ENCODE results near the gene METTL27.
"Not testable (repeated sequence)": the region's sequence is repeated elsewhere in the genome, so short reads cannot be mapped to it uniquely, and the experiment has no call there.

The METTL27 gene

DNA sequence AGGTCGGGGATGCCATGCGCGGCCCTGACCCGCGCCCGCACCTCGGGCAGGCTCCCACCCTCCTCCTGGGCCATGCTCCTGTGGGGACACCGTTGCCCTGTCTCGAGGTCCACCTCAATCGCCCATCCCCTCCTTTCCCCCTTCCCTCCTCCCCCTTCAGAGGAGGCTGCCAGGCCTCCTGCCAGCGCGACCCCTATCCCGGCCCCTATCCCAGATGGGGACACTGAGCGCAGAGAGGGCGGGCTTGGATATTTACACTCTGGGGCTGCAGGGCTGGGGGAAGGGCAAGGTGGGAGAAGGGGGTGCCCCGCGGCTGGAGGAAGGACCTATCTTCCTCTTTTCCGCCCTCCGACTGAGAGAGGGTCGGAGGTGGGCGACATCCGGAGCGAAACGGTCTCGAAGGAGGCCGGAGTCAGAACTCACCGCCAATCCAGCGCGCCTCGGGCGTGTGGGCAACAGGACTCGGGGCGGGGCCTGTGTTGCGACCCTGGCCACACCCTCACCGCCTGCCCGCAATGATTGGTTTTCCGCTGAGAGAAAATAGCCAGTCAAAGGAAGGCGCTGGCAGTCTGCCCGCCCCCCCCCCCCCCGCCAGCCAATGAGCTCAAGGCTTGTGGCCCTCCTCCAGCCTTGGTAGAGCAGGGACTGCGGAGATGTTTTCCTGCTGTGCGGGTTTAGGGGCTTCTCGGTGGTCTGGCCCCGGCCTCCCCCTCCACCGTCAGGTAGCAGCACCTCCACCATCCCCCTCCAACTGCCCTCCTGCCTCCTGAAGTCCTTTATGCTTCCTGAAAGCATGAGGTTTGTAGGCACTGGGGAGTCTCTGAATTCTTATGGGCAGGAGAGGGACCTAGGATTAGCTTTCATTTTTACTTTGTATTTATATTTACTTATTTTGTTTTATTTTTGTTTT is at the start of gene METTL27:
Gene METTL27 (minus strand): TSS at position 450 of the 910 bp plus-strand sequence. CDS start 376 bp downstream, at position 74.
- DNase-seq (ENCODE audit: low spot score): peak; percentile 92

DNA sequence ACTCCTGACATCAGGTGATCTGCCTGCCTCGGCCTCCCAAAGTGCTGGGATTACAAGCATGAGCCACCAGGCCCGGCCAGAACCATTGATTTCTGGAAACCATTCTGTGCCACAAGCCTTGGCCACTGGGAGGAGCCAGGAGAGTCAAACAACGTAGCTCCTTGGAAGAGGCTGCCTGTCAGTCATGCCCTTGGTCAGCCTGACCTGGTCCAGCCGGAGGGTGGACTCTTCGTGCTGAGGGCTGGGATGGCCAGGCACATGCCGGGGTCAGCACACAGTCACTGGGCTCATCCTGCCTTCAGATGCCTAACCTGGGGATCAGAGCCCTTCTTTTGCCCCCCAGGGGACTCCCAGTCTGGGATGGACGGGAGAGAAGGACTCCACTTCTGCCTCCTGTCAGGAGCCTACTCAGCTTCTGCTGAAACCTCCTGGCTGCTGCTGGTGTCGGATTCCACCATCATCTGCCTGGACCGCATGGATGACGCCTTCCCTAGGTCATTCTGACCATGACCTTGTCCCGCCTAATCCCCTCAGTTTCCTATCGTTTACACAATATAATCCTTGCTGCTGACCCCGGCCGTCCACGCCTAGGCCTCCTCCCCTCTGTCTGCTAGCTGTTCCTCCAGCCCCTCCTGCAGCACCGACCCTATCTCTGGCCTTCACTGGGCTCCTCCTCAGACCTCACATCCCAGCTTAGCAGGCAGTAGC is 49.0 kb upstream of the METTL27 start:
- DNase-seq (ENCODE audit: low spot score): no peak

DNA sequence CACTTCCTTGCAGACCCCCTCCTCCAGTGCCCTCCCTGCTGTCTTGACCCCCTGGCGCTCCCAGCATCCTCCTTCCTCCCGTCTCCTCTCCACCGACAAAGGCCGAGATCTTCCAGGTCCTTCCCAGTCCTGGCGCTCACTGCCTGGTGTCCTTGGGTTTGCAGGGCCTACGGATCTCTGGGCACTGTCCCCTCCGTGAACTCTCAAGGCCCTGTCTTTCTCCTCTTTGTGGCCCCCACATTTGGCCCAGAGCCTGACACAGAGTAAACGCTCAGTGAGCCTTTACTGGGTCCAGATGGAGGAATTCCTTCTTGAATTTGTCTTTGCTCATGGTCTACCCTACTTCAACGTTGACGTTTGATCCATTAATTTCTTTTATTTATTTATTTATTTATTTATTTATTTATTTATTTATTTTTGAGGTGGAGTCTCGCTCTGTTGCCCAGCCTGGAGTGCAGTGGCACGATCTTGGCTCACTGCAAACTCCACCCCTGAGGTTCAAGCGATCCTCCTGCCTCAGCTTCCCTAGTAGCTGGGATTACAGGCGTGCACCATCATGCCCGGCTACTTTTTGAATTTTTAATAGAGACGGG is 48.3 kb upstream of the METTL27 start:
- no peak for DNase-seq (ENCODE audit: low spot score)

DNA sequence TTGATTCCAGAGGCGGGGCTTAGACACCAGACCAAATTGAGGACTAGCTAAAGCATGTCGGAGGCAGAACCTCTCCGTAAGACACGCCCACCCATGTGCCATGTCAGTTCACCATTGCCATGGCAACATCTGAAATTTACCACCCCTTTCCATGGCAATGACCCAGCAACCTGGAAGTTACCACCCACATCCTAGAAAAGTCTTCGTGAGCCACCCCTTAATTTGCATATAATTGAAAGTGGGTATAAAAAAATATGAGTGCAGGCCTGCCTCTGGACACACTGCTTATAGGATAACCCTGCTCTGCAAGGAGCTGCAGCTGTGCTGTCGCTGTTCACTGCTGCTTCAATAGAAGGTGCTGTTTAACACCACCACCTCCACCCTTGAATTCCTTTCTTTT is 46.6 kb upstream of the METTL27 start:
- no peak for DNase-seq (ENCODE audit: low spot score)

DNA sequence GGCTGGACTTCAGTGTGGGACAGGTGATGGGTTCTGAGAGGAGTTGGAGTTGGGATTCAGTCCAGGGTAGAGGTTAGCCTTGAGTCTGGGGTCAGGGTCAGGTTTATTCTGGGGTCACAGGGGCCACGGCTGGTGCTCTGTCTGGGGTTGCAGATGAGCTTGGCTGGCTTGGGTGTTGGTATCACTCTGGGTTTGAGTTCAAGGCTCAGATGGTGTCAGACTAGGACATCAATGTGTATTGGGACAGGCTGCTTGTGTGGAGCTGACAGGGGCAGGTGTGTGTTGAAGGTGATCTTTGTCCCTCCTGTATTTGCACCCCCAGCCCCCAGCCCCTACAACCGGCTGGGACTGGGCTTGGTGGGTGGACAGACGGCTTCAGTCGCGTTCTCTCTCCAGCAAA is 45.4 kb upstream of the METTL27 start:
- no peak for DNase-seq (ENCODE audit: low spot score)

DNA sequence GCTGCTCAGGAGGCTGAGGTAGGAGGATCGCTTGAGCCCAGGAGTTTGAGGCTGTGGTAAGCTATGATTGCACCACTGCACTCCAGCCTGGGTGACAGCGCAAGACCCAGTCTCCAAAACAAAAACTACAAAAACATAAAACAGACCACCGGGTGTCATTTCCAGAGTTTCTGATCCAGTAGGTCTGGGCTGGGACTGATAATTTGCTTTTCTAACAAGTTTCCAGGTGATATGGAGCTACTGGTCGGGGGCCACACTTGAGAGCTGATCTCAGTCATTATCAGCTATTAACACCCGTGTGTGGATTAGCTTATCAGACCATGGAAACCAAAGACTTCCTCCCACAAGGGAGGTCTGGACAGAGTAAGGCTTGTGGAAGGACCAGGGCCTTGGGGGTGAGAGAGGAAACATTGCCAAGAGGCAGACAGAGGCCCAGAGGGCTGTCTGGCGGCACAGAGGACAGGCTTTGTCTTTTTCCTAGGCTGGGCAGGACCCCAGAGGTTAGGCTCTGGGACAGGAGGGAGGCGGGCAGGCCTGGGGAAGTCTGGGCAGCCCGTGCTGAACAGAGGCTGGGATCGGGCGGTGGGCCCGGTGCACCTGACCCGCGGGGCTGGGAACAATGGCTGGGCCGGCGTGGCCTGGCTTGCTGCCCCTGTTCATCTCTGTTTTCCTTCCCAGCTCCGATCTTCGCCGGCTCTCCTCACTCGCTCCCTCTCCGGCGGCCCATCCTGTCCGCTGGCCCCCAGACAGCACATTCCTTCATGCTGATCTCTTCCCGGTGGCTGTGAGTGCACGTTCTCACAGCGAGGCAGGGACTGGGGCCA is 43.9 kb upstream of the METTL27 start:
- DNase-seq (ENCODE audit: low spot score): no peak

- DNase-seq (ENCODE audit: low spot score): no peak
Observed at GRCh38 chr7:73885433-73885974, 43.2 kb upstream of the METTL27 start.

DNA sequence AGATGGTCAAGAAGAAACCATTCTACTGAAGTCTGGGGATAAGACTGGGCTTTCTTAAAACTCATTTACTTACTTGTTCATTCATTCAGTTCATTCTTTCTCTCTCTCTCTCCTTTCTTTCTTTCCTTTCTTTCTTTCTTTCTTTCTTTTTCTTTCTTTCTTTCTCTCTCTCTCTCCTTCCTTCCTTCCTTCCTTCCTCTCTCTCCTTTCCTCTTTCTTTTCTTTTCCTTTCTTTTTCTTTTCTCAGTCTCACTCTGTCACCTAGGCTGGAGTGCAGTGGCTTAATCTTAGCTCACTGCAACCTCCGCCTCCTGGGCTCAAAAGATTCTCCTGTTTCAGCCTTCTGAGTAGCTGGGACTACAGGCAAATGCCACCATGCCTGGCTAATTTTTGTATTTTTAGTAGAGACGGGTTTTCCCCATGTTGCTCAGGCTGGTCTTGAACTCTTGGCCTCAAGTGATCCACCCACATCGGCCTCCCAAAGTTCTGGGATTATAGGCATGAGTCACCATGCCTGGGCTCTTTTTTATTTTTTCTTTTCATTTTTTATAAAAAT is 42.6 kb upstream of the METTL27 start:
- not testable (repeated sequence) for DNase-seq (ENCODE audit: low spot score)

GRCh38 chr7:73882047-73882402 is 39.7 kb upstream of the METTL27 start:
- no peak for DNase-seq (ENCODE audit: low spot score)

DNA sequence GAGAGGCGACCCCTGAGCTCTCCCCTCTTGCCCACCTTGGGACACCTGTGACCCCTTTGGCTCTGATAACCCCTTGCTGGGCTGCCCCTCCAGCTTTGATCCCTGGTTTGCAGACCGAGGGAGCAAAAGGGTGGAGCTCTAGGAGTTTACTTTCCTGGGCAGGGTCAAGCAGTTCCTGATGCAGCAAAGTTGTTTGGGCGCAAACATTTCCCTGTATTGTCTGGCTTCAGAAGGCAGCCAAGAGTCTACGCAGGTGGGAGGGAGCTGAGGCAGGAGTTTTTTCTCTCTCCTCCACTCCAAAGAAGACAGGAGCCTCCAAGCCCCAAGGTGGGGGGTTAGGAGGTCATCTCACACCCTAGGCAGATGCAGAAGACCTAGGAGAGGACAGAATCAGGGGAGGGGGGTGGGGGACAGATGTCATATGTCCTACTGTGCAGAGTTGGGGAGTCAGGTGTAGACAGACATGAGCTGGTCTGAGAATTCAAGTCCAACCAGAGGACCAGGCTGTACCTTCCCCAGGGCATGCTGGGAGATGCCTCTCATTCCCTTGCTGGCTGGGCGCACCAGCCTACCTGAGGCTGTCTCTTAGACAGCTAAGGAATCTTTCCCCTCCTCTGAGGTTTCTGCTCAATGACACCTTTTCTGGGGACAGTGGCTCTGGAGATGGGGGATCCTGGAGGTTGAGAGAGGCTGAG is 39.2 kb upstream of the METTL27 start:
- no peak for DNase-seq (ENCODE audit: low spot score)

- DNase-seq (ENCODE audit: low spot score): no peak
Observed at GRCh38 chr7:73880755-73881328, 38.5 kb upstream of the METTL27 start.

DNA sequence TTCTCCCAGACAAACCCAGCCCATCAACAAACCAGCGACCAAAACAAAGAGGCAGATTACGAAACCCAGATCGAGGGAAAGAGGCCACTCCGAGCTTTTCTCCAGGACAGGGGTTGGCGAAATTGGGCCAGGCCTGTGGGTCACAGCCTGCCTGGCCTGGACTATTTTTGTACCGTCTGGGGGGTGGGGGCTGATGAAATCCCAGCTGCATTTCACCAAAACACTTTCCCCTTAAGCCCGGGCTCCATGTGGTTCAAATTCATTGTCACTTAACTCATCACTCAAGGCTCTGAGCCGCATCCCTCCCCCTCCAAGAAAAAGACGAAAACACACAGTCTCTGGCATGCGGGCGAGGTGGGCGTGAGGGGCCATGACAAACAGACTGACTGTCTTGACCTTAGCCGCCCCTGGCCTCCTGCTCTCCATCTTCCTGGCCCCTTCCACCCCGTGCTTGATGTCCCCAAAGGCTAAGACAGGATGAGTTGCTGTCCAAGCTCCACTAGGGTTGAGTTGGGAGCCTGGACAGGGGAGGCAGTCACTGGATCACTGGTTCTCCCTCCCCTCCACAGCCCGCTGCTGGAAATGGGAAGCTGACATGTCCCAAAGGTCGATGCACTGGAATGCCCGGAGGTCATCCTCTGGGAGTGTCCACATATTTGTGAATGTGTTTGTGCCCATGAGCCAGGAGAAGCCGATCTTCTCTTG is 37.8 kb upstream of the METTL27 start:
- DNase-seq (ENCODE audit: low spot score): no peak

DNA sequence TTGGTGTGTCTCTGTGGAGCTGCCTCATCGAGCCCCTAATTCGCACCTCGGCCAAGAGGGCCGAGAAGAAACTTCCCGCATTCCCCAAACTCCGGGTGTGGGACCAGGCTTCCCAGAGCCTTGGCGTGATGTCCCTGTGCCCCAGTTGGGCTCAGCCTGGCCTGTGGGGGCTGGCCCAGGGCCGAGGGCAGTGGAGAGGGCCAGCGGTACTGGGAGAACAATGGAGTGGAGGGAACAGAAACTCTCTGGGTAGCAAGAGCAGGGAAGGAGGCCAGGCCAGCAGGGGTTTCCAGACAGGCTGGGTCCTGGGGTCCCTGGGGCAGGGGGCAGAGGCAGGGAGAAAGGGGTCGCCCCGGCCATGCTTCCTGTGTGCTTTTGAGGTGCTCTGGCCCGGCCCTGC is 34.7 kb upstream of the METTL27 start:
- no peak for DNase-seq (ENCODE audit: low spot score)

GRCh38 chr7:73876361-73876760 is 34.0 kb upstream of the METTL27 start:
- DNase-seq (ENCODE audit: low spot score): no peak

- DNase-seq (ENCODE audit: low spot score): no peak
Observed at GRCh38 chr7:73872056-73872908, 30.0 kb upstream of the METTL27 start.

DNA sequence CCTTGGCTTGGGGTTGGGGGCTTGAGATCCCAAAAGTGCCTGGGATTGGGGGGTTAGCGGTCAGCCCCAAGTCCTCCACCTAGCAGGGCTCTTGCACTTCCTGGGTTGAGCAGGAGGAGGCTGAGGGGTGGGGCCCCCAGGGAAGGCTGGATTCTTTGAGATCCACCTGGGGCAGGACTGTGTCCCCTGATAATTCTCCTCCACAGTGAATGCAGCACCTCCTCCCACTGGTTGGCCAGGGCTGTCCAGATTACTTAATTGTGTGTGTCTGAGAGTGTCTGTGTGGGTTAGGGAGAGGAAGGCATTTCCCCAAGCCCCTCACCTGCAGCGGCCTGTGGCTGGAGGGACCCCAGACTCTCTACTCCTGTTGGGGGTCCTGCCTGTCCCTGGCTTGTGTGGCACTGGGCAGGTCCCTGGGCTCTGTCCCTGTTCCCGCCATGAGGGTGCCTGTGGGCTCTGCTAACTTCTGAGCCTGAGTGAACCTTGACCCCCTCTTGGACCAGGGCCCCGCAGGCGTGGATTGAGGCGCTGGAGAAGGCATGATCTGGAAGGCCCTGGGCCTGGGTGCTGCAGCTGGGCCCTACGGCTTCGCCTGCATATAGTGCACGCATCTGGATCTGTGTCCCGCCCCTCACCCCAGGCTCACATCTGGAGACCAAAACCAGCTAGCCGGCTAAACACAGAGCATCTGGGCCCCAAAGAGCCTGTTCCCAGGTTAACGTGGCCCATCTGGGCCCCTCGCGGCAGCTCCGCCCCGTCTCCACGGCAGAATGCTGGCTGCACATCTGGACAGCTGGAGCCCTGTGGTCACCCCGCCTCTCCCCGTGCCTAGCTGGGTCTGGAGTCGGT is 29.1 kb upstream of the METTL27 start:
- DNase-seq (ENCODE audit: low spot score): no peak

GRCh38 chr7:73870041-73870492 is 27.8 kb upstream of the METTL27 start:
- DNase-seq (ENCODE audit: low spot score): no peak

Data from CD4-positive, alpha-beta T cell treated with Interleukin-6 at 100 ng/mL for 8 hours (primary cell).